Gastroesophageal sphincter (tissue), 3 donors: ENCODE data around the gene BTBD16.

ENCODE experiments used
- CTCF ChIP-seq, 4 experiments: fragments of 200-600 bp in 2 of 4; fragments of 450-650 bp in 2 of 4; sonication (generic) in 1 of 4; IDR thresholded peaks; one replicate each; pipeline ENCODE4 v1.5.1; 2017 to 2019; ENCODE audit warnings: antibody characterized with exemption in 4 of 4, mild to moderate bottlenecking in 2 of 4, moderate library complexity in 2 of 4
- EP300 ChIP-seq: sonication (generic); formaldehyde crosslinking; IDR thresholded peaks from one replicate; pipeline ENCODE4 v1.6.1; 2017; ENCODE audit warnings: antibody characterized with exemption, mild to moderate bottlenecking
- POLR2A ChIP-seq, 2 donors: fragments of 450-650 bp; IDR thresholded peaks; one replicate each; pipeline ENCODE4 v1.6.1; 2017; ENCODE audit warnings: antibody characterized with exemption in 2 of 2, mild to moderate bottlenecking in 2 of 2, moderate library complexity in 1 of 2
- POLR2AphosphoS5 ChIP-seq: sonication (generic); formaldehyde crosslinking; IDR thresholded peaks from one replicate; pipeline ENCODE4 v1.6.1; 2017; ENCODE audit warnings: antibody characterized with exemption

GRCh38 chr10:122327237-122328206 is 56.4 kb downstream of the BTBD16 start:
- TF ChIP-seq CTCF (IDR thresholded peaks at IDR 0.05): no peak
- TF ChIP-seq EP300: no peak
- no peak for TF ChIP-seq POLR2A (IDR thresholded peaks at IDR 0.05)
- TF ChIP-seq POLR2AphosphoS5: no peak
